SHP77 (cell line): ENCODE data around the gene RIMBP2.

ENCODE experiments used
- DNase-seq, 2 experiments: peaks; one replicate each; lab custom pipeline; 2025; lab: John Stamatoyannopoulos, UW

Gene RIMBP2

GRCh38 chr12:130628304-130628703 lies 87.8 kb downstream of the RIMBP2 start:
- no peak for DNase-seq

GRCh38 chr12:130627175-130627574 lies 88.9 kb downstream of the RIMBP2 start:
- DNase-seq = no peak

GRCh38 chr12:130626601-130627000 lies 89.5 kb downstream of the RIMBP2 start:
- no peak for DNase-seq

GRCh38 chr12:130625201-130625600 lies 90.9 kb downstream of the RIMBP2 start:
- DNase-seq = no peak

GRCh38 chr12:130622803-130623202 lies 93.3 kb downstream of the RIMBP2 start:
- DNase-seq = no peak

- no peak for DNase-seq
Observed at GRCh38 chr12:130621696-130622298, 94.3 kb downstream of the RIMBP2 start.

GRCh38 chr12:130620756-130621155 lies 95.3 kb downstream of the RIMBP2 start:
- DNase-seq = no peak

GRCh38 chr12:130620281-130620680 lies 95.8 kb downstream of the RIMBP2 start:
- no peak for DNase-seq

DNA sequence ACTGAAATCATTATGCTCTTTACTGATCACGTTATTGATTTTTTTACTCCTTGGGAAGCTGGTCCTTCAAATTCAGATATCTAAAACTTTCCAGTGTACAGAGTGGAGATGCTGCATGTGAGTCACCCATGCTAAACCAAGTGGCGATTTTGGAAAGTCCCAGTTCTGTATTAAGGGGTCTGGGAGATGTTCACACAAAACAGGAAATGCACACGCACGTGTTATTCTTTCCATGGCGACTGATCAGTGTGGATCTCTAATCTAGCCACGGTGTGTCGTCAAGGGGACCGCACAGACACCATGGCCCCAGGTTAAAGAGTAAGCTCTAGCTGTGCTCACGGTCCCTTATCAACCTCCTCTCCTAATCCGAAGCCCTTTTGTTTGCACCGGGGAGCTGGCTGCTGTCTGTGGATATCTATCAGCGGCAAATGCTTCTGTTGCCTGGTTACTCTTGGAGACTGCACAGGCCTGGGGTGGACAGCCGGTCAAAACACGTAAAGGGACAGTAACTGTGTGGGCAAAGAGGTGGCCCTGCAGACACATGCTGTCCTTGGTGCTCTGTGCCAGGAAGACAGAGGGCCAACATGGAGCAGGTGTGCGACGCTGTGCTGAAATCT lies 96.6 kb downstream of the RIMBP2 start:
- no peak for DNase-seq

DNA sequence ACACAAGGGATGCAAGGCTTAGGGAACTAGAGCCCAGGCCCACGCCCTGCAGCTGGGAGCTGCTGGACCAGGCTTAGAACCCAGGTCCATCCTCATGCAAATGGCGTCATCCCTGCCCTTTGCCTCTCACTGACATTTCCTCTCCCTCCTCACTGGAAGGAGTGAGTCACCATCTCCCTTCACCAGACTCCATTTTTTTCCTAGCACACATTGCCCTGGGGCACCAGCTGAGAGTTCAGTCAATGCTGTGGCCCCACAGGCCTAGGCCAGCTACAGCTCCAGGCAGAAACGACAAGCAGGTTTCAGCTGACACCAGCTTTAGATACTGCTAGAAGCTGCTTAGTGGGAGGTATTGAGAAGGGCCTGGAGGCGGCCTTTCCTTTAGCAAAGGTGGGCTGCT lies 98.9 kb downstream of the RIMBP2 start:
- no peak for DNase-seq

- no peak for DNase-seq
Observed at GRCh38 chr12:130615861-130616345, 100.2 kb downstream of the RIMBP2 start.

DNA sequence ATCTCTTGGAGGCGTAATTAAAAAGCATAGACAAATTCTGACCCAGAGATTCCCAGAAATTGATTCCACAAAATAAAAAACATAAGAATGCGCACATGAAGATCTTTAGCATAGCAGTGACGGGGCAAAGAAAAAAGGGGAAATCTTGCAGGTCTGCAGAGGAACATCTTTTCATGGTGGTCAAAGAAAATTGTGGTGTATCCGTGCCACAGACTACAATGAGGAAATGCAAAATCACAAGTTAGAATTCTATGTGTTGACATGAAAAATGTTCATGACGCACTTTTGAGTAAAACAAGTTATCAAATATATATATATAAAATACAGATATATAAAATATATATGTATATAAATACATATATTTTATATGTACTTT lies 101.6 kb downstream of the RIMBP2 start:
- no peak for DNase-seq

GRCh38 chr12:130613831-130614529 lies 102.1 kb downstream of the RIMBP2 start:
- DNase-seq = no peak

- no peak for DNase-seq
Observed at GRCh38 chr12:130613131-130613530, 103.0 kb downstream of the RIMBP2 start.

- DNase-seq = no peak
Observed at GRCh38 chr12:130611026-130611905, 104.8 kb downstream of the RIMBP2 start.

DNA sequence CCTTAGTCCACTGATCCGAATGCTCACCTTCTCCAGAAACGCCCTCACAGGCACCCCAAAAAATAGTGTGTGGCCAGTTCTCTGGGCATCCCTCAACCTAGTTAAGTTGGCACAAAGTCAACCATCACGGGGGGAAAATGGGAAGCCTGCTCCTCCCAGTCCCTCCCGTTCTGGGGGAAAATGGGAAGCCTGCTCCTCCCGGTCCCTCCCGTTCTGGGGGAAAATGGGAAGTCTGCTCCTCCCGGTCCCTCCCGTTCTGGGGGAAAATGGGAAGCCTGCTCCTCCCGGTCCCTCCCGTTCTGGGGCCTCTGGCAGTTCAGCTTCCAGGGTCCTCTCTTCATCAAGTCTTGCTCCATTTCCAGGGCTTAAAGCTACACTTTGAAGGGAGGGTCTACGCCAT lies 106.1 kb downstream of the RIMBP2 start:
- no peak for DNase-seq

- DNase-seq = no peak
Observed at GRCh38 chr12:130608831-130609230, 107.3 kb downstream of the RIMBP2 start.

- DNase-seq = no peak
Observed at GRCh38 chr12:130608132-130608531, 108.0 kb downstream of the RIMBP2 start.

DNA sequence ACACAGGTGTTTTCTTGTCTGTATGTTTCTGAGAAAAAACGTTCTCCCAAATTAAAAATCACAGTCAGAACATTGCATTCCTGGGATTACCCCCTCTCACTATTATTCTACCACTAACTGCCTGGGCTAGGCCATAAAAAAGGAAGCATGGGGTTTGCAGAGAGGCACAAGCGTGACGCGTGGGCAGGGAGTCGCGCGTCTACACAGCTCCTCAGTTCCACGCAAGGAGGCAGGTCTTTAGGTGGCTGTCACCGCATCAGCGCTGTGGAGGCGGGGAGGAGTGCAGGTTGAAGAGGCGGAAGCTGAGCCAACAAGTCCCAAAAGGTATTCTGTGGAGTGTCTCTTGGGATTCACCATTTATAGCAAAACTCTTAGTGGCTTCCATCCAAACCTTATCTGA lies 109.9 kb downstream of the RIMBP2 start:
- no peak for DNase-seq

DNA sequence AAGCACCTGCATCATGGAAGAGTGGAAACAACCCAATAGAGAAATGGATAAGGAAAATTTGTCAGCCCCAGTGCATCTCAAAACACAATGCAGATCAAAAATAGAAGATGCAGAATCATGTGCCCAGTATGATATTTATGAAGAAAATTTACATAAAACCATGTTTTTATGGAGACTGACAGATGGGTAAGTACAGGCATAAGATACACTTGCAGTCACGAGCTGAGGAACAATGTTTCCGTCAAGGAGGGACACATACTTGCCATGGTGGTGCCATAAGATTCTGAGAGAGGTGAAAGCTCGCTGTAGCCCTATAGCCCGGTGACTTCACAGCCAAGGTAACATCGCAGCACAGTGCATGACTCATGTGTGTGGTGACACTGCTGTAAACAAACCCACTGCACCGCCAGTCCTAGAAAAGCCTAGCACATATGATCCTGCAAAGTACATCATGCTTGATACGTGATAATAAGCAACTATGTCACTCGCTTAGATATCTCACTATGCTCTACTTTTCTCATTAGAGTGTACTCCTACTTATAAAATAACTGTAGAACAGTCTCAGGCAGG lies 112.6 kb downstream of the RIMBP2 start:
- no peak for DNase-seq

DNA sequence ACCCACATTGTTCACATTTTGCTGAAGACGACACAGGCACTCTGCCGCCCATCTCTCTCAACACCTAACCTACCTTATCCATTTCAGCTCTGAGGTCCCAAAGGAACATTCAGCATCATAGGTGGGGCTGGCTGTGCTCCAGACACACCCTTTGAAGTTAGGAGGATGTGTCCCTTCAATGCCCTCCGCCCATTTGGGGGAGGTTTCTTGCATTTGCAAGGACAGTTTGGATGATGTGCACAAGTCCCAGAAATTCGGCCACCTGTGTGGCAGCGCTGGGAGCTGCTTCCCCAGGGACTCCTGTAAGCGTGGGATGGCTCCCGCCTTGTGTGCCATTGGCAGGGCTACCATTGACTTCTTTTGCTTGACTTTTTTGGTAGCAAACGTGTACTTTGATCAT lies 113.8 kb downstream of the RIMBP2 start:
- DNase-seq = no peak

- DNase-seq = no peak
Observed at GRCh38 chr12:130601327-130601726, 114.8 kb downstream of the RIMBP2 start.
